GM12892 (cell line): ENCODE results near the gene NPAS2.

ENCODE experiments used
- POLR2A ChIP-seq: IDR thresholded peaks from 2 replicates; pipeline ENCODE4 v1.6.1; 2011; ENCODE audit warnings: low read depth, low read length, control low read depth
- POLR2AphosphoS5 ChIP-seq: IDR thresholded peaks from 2 replicates; pipeline ENCODE4 v1.6.1; 2011; ENCODE audit warnings: low read depth, low read length, control low read depth
- TAF1 ChIP-seq: IDR thresholded peaks from 2 replicates; pipeline ENCODE4 v1.6.1; 2011; ENCODE audit warnings: low read depth, mild to moderate bottlenecking, control low read depth, low read length, borderline replicate concordance

DNA sequence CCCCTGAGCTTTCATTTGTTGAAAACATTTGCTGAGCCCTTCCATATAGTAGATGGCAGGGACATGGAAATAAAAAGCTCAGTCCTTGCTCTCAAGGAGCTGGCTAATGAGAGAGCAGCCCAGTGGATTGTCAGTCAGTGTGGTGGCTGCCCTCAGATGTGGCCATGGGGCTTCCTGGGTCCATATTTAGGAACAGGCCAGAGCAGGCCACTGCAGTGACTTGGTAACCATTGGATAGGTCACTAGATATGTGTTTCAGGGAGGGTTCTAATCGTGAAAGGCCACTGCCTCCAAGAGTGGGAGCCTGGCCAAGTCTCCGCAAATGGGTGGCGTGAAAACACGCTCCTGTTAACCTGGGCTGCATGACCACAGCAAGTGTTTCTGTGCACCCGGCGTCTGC, 37.4 kb downstream of the NPAS2 start:
- TF ChIP-seq POLR2A: no peak
- TF ChIP-seq POLR2AphosphoS5: no peak
- TF ChIP-seq TAF1: no peak
